HEK293 (cell line): ENCODE results near the gene PLK5.

Source experiments
- CTCF ChIA-PET: fragments of 350-600 bp; formaldehyde crosslinking; extraction: SDS; loops from one replicate; lab custom pipeline; 2021; ENCODE audit warnings: antibody characterized with exemption; lab: Yijun Ruan, JAX
- POLR2A ChIA-PET: fragments of 300-600 bp; formaldehyde crosslinking; extraction: SDS; loops from one replicate; lab custom pipeline; 2020; ENCODE audit warnings: antibody characterized with exemption, inconsistent platforms; lab: Yijun Ruan, JAX
- H3K27ac ChIP-seq: fragments of 200-500 bp; sonication (Bioruptor generic); 2 replicates; pipeline ENCODE4 v1.5.1; 2014; ENCODE audit warnings: low read depth, low read length, control low read depth, inconsistent platforms; ENCODE audit errors: extremely low read depth
- H3K36me3 ChIP-seq, 2 experiments: fragments of 200-500 bp in 1 of 2; sonication (Bioruptor generic) in 1 of 2; 1 replicate in 1 of 2; 2 replicates in 1 of 2; pipeline ENCODE4 v1.5.1; 2014 to 2017; ENCODE audit warnings: inconsistent platforms in 2 of 2, low read length in 2 of 2; ENCODE audit not compliant: control insufficient read depth in 2 of 2, insufficient read depth in 1 of 2
- H3K4me1 ChIP-seq: fragments of 200-500 bp; sonication (Bioruptor generic); 2 replicates; pipeline ENCODE4 v1.5.1; 2014; ENCODE audit warnings: mild to moderate bottlenecking, low read length, inconsistent platforms; ENCODE audit not compliant: control insufficient read depth, insufficient read depth
- H3K4me3 ChIP-seq: 2 replicates; pipeline ENCODE4 v1.5.1; 2011; ENCODE audit warnings: low read depth, mild to moderate bottlenecking, control low read depth, low read length, moderate library complexity
- H3K9me3 ChIP-seq: fragments of 200-500 bp; sonication (Bioruptor generic); 2 replicates; pipeline ENCODE4 v1.5.1; 2014; ENCODE audit warnings: low read depth, low read length, inconsistent platforms; ENCODE audit not compliant: control insufficient read depth, insufficient read depth
- ELK4 ChIP-seq: IDR thresholded peaks from 2 replicates; pipeline ENCODE4 v1.6.1; 2011; ENCODE audit warnings: mild to moderate bottlenecking, low read depth, low read length, borderline replicate concordance
- KLF17 ChIP-seq: fragments of 450-650 bp; formaldehyde crosslinking; IDR thresholded peaks from 2 replicates; pipeline ENCODE4 v1.5.1; 2016; ENCODE audit warnings: missing biosample characterization, missing genetic modification characterization
- PRDM2 ChIP-seq: fragments of 450-650 bp; formaldehyde crosslinking; IDR thresholded peaks from 2 replicates; pipeline ENCODE4 v1.5.1; 2016; ENCODE audit warnings: missing biosample characterization, missing genetic modification characterization, borderline replicate concordance
- SCRT2 ChIP-seq: fragments of 450-650 bp; formaldehyde crosslinking; IDR thresholded peaks from 2 replicates; pipeline ENCODE4 v1.5.1; 2016; ENCODE audit warnings: missing biosample characterization, missing genetic modification characterization
- SP3 ChIP-seq: fragments of 450-650 bp; formaldehyde crosslinking; IDR thresholded peaks from 2 replicates; pipeline ENCODE4 v1.5.1; 2016; ENCODE audit warnings: missing biosample characterization, missing genetic modification characterization
- ZBTB20 ChIP-seq: fragments of 450-650 bp; formaldehyde crosslinking; IDR thresholded peaks from 2 replicates; pipeline ENCODE4 v1.5.1; 2016; ENCODE audit warnings: missing biosample characterization, missing genetic modification characterization
- ZBTB48 ChIP-seq: fragments of 450-650 bp; formaldehyde crosslinking; IDR thresholded peaks from 2 replicates; pipeline ENCODE4 v1.5.1; 2016; ENCODE audit warnings: missing biosample characterization, missing genetic modification characterization
- ZEB2 ChIP-seq: fragments of 450-650 bp; formaldehyde crosslinking; IDR thresholded peaks from 2 replicates; pipeline ENCODE4 v1.5.1; 2016; ENCODE audit warnings: missing biosample characterization, missing genetic modification characterization
- ZNF211 ChIP-seq: fragments of 450-650 bp; formaldehyde crosslinking; IDR thresholded peaks from 2 replicates; pipeline ENCODE4 v1.5.1; 2016; ENCODE audit warnings: low read depth, missing biosample characterization, missing genetic modification characterization
- ZNF223 ChIP-seq: fragments of 450-650 bp; formaldehyde crosslinking; IDR thresholded peaks from 2 replicates; pipeline ENCODE4 v1.5.1; 2016; ENCODE audit warnings: missing biosample characterization, missing genetic modification characterization
- ZNF280D ChIP-seq: fragments of 450-650 bp; formaldehyde crosslinking; IDR thresholded peaks from 2 replicates; pipeline ENCODE4 v1.5.1; 2016; ENCODE audit warnings: missing biosample characterization, missing genetic modification characterization
- ZNF350 ChIP-seq: fragments of 450-650 bp; formaldehyde crosslinking; IDR thresholded peaks from 2 replicates; pipeline ENCODE4 v1.5.0; 2017; ENCODE audit warnings: missing biosample characterization, mild to moderate bottlenecking, missing genetic modification characterization
- ZNF433 ChIP-seq: fragments of 450-650 bp; formaldehyde crosslinking; IDR thresholded peaks from 2 replicates; pipeline ENCODE4 v1.5.1; 2016; ENCODE audit warnings: missing biosample characterization, missing genetic modification characterization, low read depth

The PLK5 gene

GRCh38 chr19:1526979-1527649 is 3.2 kb downstream of the PLK5 start (continued):
- peak; percentile 60; the same call in 1 of the 2 replicates for TF ChIP-seq ZNF280D (tag by site-specific recombination)

GRCh38 chr19:1527650-1528309 is 3.9 kb downstream of the PLK5 start:
- H3K9me3 ChIP-seq = no peaks in the 10 kb centered on the region
- no peaks in the 10 kb centered on the region for H3K4me1 ChIP-seq
- no peak overlapping the region for H3K27ac ChIP-seq
- ChIA-PET CTCF (no interaction called here), POLR2A (no interaction called here)
- no peak overlapping the region for H3K4me3 ChIP-seq
- H3K36me3 ChIP-seq = no peaks in the 10 kb centered on the region
- TF ChIP-seq KLF17 (tag by site-specific recombination) = no peak
- 0 out of 2 replicates have a peak, but pooled peaks have one; percentile 16 for TF ChIP-seq ZNF223 (tag by site-specific recombination)
- peak; percentile 66; the same call in 1 of the 2 replicates for TF ChIP-seq ZEB2
- TF ChIP-seq PRDM2 = no peak
- no peak for TF ChIP-seq ZBTB20 (tag by site-specific recombination)
- no peak for TF ChIP-seq ZNF433
- no peak for TF ChIP-seq ZBTB48 (tag by site-specific recombination)
- no peak for TF ChIP-seq ZNF350
- no peak for TF ChIP-seq ELK4
- no peak for TF ChIP-seq ZNF211 (tag by site-specific recombination)
- peak; percentile 24; the same call in 1 of the 2 replicates for TF ChIP-seq SCRT2 (tag by site-specific recombination)
- no peak for TF ChIP-seq SP3 (tag by site-specific recombination)
- TF ChIP-seq, all 188 proteins: peak for 3
